Measurements from ENCODE around the gene TMEM170A.

GRCh38 chr16:75485230-75486013 lies 20.9 kb upstream of the TMEM170A start:
- TF ChIP-seq CTCF (IDR thresholded peaks at IDR 0.05; ENCODE audit: low read depth, low read length) (no peak), EZH2phosphoT487 (IDR thresholded peaks at IDR 0.05; ENCODE audit: low read depth) (no peak)

Data from OCI-LY3 (cell line).